ENCODE results near the gene CUEDC1.

- TF ChIP-seq CTCF (IDR thresholded peaks at IDR 0.05) (no peak), POLR2A (IDR thresholded peaks at IDR 0.05) (no peak)
Observed at GRCh38 chr17:57918017-57918895, 37.0 kb downstream of the CUEDC1 start.

Data from heart left ventricle (tissue), 13 donors.